ENCODE results near the gene EEFSEC. TPM values are rescaled to one million over a fixed set of nuclear protein-coding genes. Genes with fewer than 3 reads are reported as not detected.

The EEFSEC gene
- total and polyA plus RNA-seq, 11 donors = 17.5 to 48.0 (median 22.5) TPM

- Histone ChIP-seq H3K27ac (no peak overlapping the region), H3K4me1 (peaks cover 0 to 41% (median 2%) of the 10 kb centered on the region in 12 donors), H3K9me3 (no peaks in the 10 kb centered on the region), H3K27me3 (no peaks in the 10 kb centered on the region), H3K4me3 (no peak overlapping the region), H3K36me3 (peaks cover 0 to 8% (median 0%) of the 10 kb centered on the region in 9 donors)
- ATAC-seq = no peak
- 94 to 98% (median 96%) methylated on average over 5 to 6 of the region's 6 CpGs for WGBS, 4 donors
- intact Hi-C loops (cut with DNase I) = no loop called here
- no peak for TF ChIP-seq POLR2A (IDR thresholded peaks at IDR 0.05)
- TF ChIP-seq, protein P1, sequence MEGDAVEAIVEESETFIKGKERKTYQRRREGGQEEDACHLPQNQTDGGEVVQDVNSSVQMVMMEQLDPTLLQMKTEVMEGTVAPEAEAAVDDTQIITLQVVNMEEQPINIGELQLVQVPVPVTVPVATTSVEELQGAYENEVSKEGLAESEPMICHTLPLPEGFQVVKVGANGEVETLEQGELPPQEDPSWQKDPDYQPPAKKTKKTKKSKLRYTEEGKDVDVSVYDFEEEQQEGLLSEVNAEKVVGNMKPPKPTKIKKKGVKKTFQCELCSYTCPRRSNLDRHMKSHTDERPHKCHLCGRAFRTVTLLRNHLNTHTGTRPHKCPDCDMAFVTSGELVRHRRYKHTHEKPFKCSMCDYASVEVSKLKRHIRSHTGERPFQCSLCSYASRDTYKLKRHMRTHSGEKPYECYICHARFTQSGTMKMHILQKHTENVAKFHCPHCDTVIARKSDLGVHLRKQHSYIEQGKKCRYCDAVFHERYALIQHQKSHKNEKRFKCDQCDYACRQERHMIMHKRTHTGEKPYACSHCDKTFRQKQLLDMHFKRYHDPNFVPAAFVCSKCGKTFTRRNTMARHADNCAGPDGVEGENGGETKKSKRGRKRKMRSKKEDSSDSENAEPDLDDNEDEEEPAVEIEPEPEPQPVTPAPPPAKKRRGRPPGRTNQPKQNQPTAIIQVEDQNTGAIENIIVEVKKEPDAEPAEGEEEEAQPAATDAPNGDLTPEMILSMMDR (IDR thresholded peaks at IDR 0.05) = no peak
- no peak for DNase-seq
These were observed 204.3 kb downstream of the EEFSEC start for GRCh38 chr3:128357538-128357937.

DNA sequence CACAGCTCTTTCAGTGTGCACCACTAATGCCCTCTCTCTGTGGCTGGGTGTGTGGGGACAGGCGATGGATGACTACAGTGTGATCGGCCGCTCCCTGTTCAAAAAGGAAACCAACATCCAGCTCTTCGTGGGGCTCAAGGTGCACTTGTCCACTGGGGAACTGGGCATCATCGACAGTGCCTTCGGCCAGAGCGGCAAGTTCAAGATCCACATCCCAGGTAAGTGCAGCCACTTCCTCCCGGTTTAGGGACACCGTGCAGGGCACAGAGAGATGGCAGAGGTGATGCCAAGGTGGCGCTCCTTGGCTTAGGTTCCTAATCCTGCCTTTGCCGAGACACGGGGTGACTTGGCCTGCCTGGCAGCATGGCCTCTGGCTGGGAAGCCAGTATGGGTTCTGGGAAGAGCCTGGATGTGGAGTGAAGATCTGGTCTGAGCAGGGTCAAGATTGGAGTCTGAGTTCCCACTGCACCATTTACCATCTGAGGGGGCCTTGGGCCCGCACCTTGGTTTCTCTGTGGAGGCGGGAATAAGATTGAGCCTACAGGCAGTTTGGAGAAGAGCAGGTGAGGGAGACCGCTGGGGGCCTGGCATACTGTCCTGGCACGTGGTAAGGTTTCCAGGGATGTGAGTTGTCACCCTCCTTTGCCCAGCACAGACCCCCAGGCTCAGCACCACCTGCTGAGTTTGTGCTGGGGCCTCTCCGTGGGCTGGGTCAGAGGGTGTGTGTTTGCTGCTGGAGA, 205.0 kb downstream of the EEFSEC start:
- Histone ChIP-seq H3K4me3 (no peak overlapping the region), H3K36me3 (peaks cover 0 to 13% (median 0%) of the 10 kb centered on the region in 9 donors), H3K27me3 (no peaks in the 10 kb centered on the region), H3K27ac (no peak overlapping the region), H3K9me3 (no peaks in the 10 kb centered on the region), H3K4me1 (peaks cover 0 to 49% (median 4%) of the 10 kb centered on the region in 12 donors)
- 96 to 98% (median 97%) methylated on average over 14 to 17 of the region's 17 CpGs for WGBS, 4 donors
- ATAC-seq (no peak), DNase-seq (peak in 1 of 5 donors; percentile 10)
- TF ChIP-seq, protein P1 (IDR thresholded peaks at IDR 0.05) = no peak
- no peak for TF ChIP-seq POLR2A (IDR thresholded peaks at IDR 0.05)
- intact Hi-C loops (cut with DNase I) = no loop called here

- Histone ChIP-seq H3K9me3 (no peaks in the 10 kb centered on the region), H3K36me3 (peaks cover 0 to 13% (median 0%) of the 10 kb centered on the region in 9 donors), H3K4me1 (peaks cover 0 to 58% (median 5%) of the 10 kb centered on the region in 12 donors), H3K4me3 (no peak overlapping the region), H3K27me3 (no peaks in the 10 kb centered on the region), H3K27ac (no peak overlapping the region)
- TF ChIP-seq POLR2A (IDR thresholded peaks at IDR 0.05) = no peak
- TF ChIP-seq, protein P1 (IDR thresholded peaks at IDR 0.05) = no peak
- intact Hi-C loops (cut with DNase I) = no loop called here
- WGBS, 4 donors = 57 to 76% (median 72%) methylated on average over 6 of the region's 6 CpGs
- DNase-seq (peak in 1 of 5 donors; percentile 5), ATAC-seq (peak in 2 of 4 donors; percentile 8 to 15)
These were observed 205.9 kb downstream of the EEFSEC start for GRCh38 chr3:128359060-128359664.

- Histone ChIP-seq H3K4me3 (no peak overlapping the region), H3K27ac (no peak overlapping the region), H3K9me3 (no peaks in the 10 kb centered on the region), H3K4me1 (peaks cover 0 to 62% (median 10%) of the 10 kb centered on the region in 12 donors), H3K36me3 (peaks cover 0 to 13% (median 0%) of the 10 kb centered on the region in 9 donors), H3K27me3 (no peaks in the 10 kb centered on the region)
- DNase-seq (peak in 1 of 5 donors; percentile 22), ATAC-seq (no peak)
- TF ChIP-seq POLR2A (IDR thresholded peaks at IDR 0.05) = no peak
- TF ChIP-seq, protein P1 (IDR thresholded peaks at IDR 0.05) = no peak
- WGBS, 4 donors = 64 to 86% (median 80%) methylated on average over 8 of the region's 8 CpGs
- intact Hi-C loops (cut with DNase I) = no loop called here
These were observed 206.8 kb downstream of the EEFSEC start for GRCh38 chr3:128359846-128360642.
